GM18526 (cell line): ENCODE results near the gene SETD2.

Source experiments
- POLR2A ChIP-seq: IDR thresholded peaks from 3 replicates; pipeline ENCODE4 v1.6.1; 2011; ENCODE audit not compliant: insufficient read length; ENCODE audit errors: extremely low read depth

Gene SETD2

DNA sequence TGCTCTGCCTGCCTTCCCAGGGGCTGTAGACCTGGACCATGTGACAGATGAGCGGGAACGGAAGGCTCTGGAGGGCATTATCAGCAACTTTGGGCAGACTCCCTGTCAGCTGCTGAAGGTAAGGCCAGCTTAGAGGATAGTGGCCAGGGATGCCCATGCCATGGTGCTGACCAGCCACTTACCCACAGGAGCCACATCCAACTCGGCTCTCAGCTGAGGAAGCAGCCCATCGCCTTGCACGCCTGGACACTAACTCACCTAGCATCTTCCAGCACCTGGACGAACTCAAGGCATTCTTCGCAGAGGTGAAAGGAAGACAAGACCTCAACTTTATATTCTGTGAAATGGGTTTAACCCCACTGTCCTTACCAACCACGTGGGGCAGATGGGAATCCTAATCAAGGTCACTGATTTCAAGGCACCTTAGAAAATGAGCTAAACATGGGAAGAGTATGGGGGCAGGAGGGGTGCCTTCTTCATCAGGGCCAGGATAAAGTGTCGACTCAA is 157.7 kb downstream of the SETD2 start:
- no peak for TF ChIP-seq POLR2A

DNA sequence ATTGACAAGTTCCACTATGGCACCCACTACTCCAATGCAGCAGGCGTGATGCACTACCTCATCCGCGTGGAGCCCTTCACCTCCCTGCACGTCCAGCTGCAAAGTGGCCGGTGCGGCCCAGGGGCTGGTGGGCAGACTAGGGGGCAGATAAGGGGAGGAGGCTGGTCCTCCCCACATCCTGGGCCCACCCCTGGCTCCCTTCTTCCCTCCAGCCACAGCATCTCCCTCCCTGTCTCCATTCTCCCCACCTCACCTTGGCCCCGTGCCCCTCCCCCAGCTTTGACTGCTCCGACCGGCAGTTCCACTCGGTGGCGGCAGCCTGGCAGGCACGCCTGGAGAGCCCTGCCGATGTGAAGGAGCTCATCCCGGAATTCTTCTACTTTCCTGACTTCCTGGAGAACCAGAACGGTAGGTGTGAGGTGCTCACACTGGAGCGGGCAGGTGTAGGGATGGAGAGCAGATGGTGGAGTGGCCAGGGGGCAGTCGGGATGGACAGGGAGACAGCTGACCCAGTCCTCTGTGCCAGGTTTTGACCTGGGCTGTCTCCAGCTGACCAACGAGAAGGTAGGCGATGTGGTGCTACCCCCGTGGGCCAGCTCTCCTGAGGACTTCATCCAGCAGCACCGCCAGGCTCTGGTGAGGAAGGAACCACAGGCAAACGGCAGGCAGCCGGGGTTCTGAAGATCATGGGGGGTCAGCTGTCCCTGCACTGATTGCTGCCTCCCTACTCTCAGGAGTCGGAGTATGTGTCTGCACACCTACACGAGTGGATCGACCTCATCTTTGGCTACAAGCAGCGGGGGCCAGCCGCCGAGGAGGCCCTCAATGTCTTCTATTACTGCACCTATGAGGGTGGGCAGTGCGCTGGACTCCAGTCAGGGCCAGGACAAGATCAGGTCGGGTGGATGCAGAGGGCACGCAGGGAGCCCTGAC is 158.4 kb downstream of the SETD2 start:
- TF ChIP-seq POLR2A = no peak

DNA sequence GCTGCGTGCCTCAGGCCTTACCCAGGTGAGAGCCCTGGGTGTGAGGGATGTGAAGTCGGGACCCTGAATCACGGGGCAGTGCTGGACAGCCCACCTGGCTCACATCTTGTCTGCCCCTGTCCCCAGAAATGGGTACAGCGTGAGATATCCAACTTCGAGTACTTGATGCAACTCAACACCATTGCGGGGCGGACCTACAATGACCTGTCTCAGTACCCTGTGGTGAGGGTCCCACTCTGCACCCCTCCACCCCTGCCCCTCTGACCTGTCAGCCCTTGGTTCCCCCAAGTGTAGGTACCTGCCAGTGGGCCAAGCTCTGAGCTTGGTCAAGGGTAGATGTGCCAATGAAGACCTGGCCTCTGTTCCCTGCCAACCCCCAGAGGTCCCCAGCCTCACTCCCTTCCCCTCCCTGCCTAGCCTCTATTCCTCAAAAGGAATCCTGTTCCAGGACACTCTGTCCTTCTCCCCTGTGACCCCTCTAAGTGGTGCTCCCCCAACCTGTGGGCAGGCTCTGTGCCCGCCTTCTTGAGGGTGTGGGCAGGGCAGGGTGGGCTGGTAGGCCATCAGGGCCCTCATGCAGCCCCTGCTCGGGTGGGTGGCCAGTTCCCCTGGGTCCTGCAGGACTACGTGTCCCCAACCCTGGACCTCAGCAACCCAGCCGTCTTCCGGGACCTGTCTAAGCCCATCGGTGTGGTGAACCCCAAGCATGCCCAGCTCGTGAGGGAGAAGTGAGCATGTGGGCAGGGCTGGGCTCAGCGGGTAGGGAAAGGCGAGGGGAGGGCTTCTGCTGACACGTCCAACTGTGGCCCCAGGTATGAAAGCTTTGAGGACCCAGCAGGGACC is 159.3 kb downstream of the SETD2 start:
- TF ChIP-seq POLR2A = no peak

DNA sequence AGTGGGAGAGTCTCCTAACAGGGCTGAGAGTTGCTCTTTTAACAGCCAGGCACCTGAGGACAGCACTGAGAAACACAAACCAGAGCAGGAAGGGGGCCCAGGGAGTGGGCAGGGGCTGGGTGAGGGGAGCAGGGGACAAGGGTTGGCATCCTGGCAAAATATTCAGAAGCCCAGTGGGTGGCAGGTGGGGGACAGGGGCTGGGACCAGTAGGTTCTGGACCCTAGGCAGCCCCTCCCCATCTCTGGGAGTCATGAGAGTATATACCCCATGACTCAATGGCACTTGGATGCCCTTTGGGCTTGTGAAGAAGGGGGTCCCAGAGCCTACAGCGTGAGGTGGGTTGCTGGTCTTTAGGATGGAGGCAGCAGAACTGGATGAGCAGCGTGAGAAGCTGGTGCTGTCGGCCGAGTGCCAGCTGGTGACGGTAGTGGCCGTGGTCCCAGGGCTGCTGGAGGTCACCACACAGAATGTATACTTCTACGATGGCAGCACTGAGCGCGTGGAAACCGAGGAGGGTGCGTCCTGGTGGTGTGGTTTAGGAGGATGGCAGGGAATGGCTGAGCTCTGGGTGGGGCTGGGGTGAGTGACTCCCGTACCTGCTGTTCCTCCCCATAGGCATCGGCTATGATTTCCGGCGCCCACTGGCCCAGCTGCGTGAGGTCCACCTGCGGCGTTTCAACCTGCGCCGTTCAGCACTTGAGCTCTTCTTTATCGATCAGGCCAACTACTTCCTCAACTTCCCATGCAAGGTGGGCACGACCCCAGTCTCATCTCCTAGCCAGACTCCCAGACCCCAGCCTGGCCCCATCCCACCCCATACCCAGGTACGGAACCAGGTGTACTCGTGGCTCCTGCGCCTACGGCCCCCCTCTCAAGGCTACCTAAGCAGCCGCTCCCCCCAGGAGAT is 160.2 kb downstream of the SETD2 start:
- TF ChIP-seq POLR2A = no peak

DNA sequence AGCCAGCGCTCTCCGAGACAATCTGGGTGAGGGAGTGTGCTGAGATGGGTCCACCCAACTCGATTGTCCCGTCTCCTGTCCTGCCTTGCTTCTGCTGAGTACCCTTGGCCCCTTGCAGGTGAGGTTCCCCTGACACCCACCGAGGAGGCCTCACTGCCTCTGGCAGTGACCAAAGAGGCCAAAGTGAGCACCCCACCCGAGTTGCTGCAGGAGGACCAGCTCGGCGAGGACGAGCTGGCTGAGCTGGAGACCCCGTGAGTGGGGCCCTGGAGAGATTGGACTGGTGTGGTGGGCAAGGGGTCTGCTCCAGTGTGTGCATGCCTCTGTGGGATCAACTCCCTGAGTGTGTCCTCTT is 160.9 kb downstream of the SETD2 start:
- no peak for TF ChIP-seq POLR2A

DNA sequence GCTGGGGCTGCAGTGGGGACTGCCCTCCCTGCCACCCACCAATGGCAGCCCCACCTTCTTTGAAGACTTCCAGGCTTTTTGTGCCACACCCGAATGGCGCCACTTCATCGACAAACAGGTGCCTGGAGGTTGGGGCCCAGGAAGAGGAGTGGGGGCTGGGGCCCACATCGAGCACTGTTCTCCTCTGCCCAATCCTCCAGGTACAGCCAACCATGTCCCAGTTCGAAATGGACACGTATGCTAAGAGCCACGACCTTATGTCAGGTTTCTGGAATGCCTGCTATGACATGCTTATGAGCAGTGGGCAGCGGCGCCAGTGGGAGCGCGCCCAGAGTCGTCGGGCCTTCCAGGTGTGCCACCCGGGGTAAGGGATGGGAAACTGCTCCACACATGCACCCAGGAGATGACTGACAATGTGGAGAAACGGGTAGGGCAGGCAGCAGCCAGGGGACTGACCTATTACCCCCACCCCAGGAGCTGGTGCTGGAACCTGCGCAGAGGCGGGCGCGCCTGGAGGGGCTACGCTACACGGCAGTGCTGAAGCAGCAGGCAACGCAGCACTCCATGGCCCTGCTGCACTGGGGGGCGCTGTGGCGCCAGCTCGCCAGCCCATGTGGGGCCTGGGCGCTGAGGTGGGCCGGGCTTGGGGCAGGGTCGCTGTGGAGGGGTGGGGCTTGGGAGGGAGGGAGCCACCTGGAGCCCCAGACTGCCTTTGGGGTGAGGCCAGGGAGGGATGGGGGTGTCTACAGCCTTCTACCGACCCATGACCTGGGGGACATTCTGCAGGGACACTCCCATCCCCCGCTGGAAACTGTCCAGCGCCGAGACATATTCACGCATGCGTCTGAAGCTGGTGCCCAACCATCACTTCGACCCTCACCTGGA is 161.5 kb downstream of the SETD2 start:
- TF ChIP-seq POLR2A = no peak

DNA sequence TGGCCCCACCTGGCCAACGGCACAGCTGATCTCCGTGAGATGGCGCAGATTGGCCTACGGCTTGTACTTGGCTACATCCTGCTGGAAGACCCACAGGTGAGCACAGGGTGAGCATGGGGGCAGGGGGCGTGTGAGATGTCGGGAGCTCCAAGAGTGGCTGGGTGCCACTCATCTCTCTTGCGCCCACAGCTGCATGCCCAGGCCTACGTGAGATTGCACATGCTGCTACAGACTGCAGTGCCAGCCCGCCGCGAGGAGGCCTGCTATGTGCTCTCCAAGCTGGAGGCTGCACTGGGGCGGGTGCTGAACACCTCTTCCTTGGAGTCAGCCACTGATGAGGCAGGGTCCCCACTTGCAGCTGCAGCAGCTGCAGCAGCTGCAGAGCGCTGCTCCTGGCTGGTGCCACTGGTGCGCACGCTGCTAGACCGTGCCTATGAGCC is 162.2 kb downstream of the SETD2 start:
- TF ChIP-seq POLR2A = no peak

DNA sequence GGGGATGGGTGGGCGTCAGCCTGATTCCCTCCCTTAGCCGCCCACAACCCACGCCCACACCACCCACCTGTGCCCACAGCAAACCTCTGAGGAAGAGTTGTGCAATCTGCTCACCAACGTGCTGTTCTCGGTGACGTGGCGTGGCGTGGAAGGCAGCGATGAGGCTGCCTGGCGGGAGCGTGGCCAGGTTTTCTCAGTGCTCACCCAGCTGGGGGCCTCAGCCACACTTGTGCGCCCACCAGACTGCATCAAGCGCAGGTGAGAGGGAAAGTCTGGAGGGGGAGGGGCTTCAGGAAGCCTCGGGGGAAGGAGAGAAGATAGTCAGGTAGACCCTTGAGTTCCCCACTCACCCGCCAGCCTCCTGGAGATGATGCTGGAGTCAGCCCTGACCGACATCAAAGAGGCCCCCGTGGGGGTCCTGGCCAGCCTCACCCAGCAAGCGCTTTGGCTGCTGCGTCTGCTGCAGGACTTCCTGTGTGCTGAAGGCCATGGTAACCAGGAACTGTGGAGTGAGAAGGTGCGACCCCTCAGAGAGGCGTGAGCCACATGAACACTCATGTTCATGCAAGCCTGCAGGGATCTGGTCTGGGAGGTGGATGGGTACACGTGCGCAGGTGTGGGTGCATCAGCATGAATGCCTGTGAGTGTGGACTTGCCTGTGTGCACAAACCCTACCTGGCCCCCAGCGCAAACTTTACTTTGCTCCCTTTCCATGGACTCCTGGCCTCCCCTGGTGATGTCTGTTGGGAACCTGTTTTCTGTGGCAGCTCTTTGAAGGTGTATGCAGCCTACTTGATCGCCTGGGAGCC is 162.8 kb downstream of the SETD2 start:
- no peak for TF ChIP-seq POLR2A

DNA sequence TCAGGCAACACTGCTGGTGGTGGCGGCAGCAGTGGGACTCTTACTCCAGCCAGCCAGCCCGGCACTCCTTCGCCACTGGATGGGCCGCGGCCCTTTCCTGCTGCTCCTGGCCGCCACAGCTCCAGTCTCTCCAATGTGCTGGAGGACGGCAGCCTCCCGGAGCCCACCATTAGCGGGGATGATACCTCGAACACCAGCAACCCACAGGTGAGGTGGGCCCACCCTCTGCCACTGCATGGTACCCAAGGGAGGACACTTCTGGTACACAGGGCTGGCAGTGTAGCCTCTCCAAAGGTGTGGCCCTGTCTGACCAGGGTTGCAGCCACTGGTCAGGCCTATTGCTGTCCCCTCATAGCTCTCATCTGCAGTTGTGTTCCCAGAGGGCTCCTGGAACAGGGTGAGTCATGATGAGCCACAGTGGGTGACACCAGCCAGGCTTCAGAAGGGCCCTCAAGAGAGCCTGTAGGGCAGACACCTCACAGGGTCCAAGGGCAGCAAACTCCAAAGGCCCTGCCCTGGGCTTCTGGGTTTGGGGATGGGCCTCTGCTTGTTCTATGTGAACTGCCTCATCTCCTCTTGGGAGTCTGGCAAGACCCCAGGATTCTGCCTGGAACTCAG is 163.6 kb downstream of the SETD2 start:
- no peak for TF ChIP-seq POLR2A

DNA sequence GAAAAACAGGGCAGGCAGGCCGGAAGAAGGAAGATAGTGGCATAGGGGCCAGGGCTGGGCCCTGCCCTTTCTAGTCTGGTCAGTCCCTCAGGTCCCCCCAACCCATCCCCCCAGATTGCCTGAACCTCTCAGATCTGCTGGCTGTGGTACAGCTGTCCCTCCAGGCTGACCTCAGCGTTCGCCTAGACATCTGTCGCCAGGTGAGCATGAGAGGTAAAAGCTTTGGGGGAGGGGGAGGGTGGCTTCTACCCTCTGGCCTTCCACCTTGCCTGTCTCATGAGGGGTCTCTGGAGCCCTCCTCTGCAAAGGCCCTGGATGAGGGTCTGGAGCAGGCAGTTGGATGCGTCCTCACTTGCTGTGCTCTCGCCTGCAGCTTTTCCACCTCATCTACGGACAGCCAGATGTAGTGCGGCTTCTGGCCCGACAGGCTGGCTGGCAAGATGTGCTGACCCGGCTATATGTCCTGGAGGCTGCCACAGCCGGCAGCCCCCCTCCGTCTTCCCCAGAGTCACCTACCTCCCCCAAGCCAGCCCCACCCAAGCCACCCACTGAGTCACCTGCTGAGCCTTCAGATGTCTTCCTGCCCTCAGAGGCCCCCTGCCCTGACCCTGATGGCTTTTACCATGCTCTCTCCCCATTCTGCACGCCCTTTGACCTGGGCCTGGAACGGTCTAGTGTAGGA is 164.3 kb downstream of the SETD2 start:
- no peak for TF ChIP-seq POLR2A

DNA sequence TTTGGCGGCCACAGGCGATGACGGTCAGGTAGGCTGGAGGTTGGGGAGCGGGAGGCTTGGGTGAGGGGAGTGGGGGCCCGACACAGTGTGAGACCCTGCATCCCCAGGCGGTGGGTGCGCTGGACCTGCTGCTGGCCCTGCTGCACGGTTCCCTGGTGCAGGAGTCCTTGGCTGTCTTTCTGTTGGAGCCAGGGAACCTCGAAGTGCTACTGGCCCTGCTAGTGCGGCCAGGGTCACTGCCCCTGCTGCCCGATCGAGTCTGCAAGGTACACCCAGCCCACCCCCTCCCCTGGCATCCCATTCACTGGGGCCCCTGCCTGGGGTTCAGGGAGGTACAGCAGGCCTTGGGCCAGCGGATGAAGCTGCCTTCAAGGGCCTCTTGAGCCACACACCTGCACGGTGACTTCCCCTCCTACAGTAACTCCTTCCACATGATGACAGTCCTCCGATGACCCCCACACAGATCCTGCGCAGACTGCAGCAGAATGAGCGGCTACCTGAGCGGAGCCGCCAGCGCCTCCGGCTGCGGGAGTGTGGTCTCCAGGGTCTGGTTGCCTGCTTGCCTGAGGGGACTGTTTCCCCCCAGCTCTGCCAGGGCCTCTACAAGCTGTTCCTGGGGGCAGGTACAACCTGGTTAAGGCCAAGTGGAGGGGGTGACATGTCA is 164.9 kb downstream of the SETD2 start:
- no peak for TF ChIP-seq POLR2A
